Thymus (tissue), 14 donors: ENCODE measurements around the gene KCMF1. TPM values are rescaled to one million over a fixed set of nuclear protein-coding genes. Genes with fewer than 3 reads are reported as not detected.

Source experiments
- DNase-seq, 9 donors: peaks; one replicate each; pipeline ENCODE4 v3.0.0-alpha.2; 2013; ENCODE audit warnings: low spot score in 9 of 9, low read depth in 6 of 9, missing footprints in 1 of 9
- H3K27ac ChIP-seq, 2 donors: one replicate each; pipeline ENCODE4 v1.5.1; 2013; ENCODE audit warnings: control low read depth in 1 of 2, low read depth in 1 of 2, low read length in 1 of 2, mild to moderate bottlenecking in 1 of 2, moderate library complexity in 1 of 2
- H3K27me3 ChIP-seq, 2 donors: one replicate each; pipeline ENCODE4 v1.5.1; 2013; ENCODE audit warnings: low read length in 1 of 2; ENCODE audit not compliant: control insufficient read depth in 2 of 2, insufficient read depth in 1 of 2
- H3K36me3 ChIP-seq, 2 donors: one replicate each; pipeline ENCODE4 v1.5.1; 2013; ENCODE audit warnings: low read length in 1 of 2, mild to moderate bottlenecking in 1 of 2, moderate library complexity in 1 of 2; ENCODE audit not compliant: control insufficient read depth in 2 of 2, insufficient read depth in 2 of 2
- H3K4me1 ChIP-seq, 2 donors: one replicate each; pipeline ENCODE4 v1.5.1; 2013; ENCODE audit warnings: low read length in 2 of 2; ENCODE audit not compliant: control insufficient read depth in 2 of 2, insufficient read depth in 2 of 2
- H3K4me3 ChIP-seq, 2 donors: one replicate each; pipeline ENCODE4 v1.5.1; 2013; ENCODE audit warnings: low read length in 2 of 2, control low read depth in 1 of 2, mild to moderate bottlenecking in 1 of 2
- H3K9me3 ChIP-seq, 2 donors: one replicate each; pipeline ENCODE4 v1.5.1; 2013; ENCODE audit warnings: low read length in 1 of 2, mild to moderate bottlenecking in 1 of 2; ENCODE audit not compliant: control insufficient read depth in 2 of 2, insufficient read depth in 1 of 2
- WGBS: extraction: QIAGEN DNeasy Blood & Tissue Kit; methylation state at CpG from one replicate; pipeline ENCODE4 v1.1.7; 2013; 5-methylcytosine and 5-hydroxymethylcytosine counted together
- long read RNA-seq, 10 donors: transcript quantifications; one replicate each; lab custom pipeline, GENCODE V29; 2026
- polyA plus RNA-seq: library from polyadenylated mRNA; stranded (reverse); fragments of 200-250 nt; gene quantifications from one replicate; pipeline ENCODE4 v1.2.3, GENCODE V29; 2013
- total RNA-seq: library from RNA; stranded (reverse); fragments of 120-200 nt; gene quantifications from one replicate; pipeline ENCODE4 v1.2.4, GENCODE V29; 2013
- donor health status: healthy.

Gene KCMF1
- total RNA-seq (32.6 TPM), polyA plus RNA-seq (32.5 TPM)
- long read RNA-seq, donor 1, full-length matches to known transcripts, result 1 of 1 reads
- long read RNA-seq, donor 1, partial matches to known transcripts, result 0 of 1 reads
- long read RNA-seq, donor 1, other reads (novel, unspliced or antisense), result 0 of 1 reads
- long read RNA-seq, donor 2, full-length matches to known transcripts, result 17 of 29 reads
- long read RNA-seq, donor 2, partial matches to known transcripts, result 12 of 29 reads
- long read RNA-seq, donor 2, other reads (novel, unspliced or antisense), result 0 of 29 reads
- long read RNA-seq, donor 3, full-length matches to known transcripts, result 10 of 10 reads
- long read RNA-seq, donor 3, partial matches to known transcripts, result 0 of 10 reads
- long read RNA-seq, donor 3, other reads (novel, unspliced or antisense), result 0 of 10 reads
- long read RNA-seq, donor 4, full-length matches to known transcripts, result 5 of 5 reads
- long read RNA-seq, donor 4, partial matches to known transcripts, result 0 of 5 reads
- long read RNA-seq, donor 4, other reads (novel, unspliced or antisense), result 0 of 5 reads
- long read RNA-seq, donor 5, full-length matches to known transcripts, result 17 of 22 reads
- long read RNA-seq, donor 5, partial matches to known transcripts, result 5 of 22 reads
- long read RNA-seq, donor 5, other reads (novel, unspliced or antisense), result 0 of 22 reads
- long read RNA-seq, donor 6, full-length matches to known transcripts, result 6 of 11 reads
- long read RNA-seq, donor 6, partial matches to known transcripts, result 5 of 11 reads
- long read RNA-seq, donor 6, other reads (novel, unspliced or antisense), result 0 of 11 reads
- long read RNA-seq, donor 7, full-length matches to known transcripts, result 8 of 13 reads
- long read RNA-seq, donor 7, partial matches to known transcripts, result 5 of 13 reads
- long read RNA-seq, donor 7, other reads (novel, unspliced or antisense), result 0 of 13 reads
- long read RNA-seq, donor 8, full-length matches to known transcripts, result 1 of 1 reads
- long read RNA-seq, donor 8, partial matches to known transcripts, result 0 of 1 reads
- long read RNA-seq, donor 8, other reads (novel, unspliced or antisense), result 0 of 1 reads
- long read RNA-seq, donor 9, full-length matches to known transcripts, result 7 of 7 reads
- long read RNA-seq, donor 9, partial matches to known transcripts, result 0 of 7 reads
- long read RNA-seq, donor 9, other reads (novel, unspliced or antisense), result 0 of 7 reads
- long read RNA-seq, donor 10, full-length matches to known transcripts, result 11 of 21 reads
- long read RNA-seq, donor 10, partial matches to known transcripts, result 10 of 21 reads
- long read RNA-seq, donor 10, other reads (novel, unspliced or antisense), result 0 of 21 reads

DNA sequence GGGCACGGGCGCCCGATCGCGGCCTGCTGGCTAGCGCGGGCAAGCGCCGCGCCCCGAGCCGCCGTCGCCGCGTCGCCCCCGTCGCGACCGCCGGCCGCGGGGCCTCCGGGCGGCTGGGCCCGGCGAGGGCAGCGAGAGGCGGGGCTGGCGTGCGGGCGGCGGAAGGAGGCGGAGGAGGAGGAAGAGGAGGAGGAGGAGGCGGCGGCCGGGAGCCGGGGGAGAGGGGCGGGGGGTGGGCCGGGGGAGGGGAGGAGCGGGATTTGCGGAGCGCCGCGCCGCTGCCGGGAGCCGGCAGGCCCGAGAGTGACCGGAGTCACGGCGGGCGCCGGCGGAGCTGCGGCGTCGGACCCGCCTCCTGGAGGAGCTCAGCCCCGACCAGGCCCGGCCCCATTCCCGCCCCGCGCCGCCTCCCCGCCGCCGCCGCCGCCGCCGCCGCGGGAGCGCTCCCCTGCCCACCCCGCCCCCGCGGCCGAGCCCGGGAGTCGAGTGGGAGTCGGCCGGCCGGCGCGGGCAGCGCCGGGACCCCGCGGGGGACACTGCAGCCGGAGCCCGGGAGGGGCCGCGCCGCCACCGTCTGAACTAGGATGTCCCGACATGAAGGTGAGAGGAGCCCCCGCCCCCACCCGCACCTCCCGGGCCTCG, at the start of gene KCMF1:
Gene KCMF1, plus strand, starts transcription at position 294 of the 642 bp plus-strand sequence. Its CDS starts 291 bp downstream, at position 585.
- under 1% methylated on average over 101 of the region's 102 CpGs for WGBS
- H3K27ac ChIP-seq, result peak within 1 kb of the TSS; percentile 77 to 90
- H3K4me1 ChIP-seq, result peaks cover 7 to 9% of the 10 kb centered on the region in 2 donors
- peak in 7 of 9 donors; percentile 20 to 66 (median 42) for DNase-seq
- no peaks in the 10 kb centered on the region for H3K27me3 ChIP-seq
- H3K36me3 ChIP-seq, result peaks cover 3 to 6% of the 10 kb centered on the region in 2 donors
- no peaks in the 10 kb centered on the region for H3K9me3 ChIP-seq
- H3K4me3 ChIP-seq, result peak within 1 kb of the TSS; percentile 95 to 98

DNA sequence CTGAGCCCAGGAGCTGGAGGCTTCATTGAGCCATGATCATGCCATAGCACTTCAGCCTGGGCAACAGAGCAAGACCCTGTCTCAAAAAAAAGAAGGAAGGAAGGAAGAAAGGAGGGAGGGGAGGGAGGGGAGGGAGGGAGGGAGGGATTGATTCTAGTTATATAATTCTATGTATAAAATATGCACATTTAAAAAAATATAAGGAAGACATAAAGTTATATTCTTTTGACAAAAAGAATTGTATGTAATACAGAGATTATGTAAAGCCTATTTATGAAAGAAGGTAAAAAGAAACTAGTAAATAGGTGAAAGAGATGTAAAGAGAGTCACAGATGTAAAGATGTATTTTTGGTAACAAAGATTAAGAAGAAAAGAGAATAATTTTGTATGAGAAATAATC, 48.0 kb upstream of the KCMF1 start:
- Histone ChIP-seq H3K9me3 (no peaks in the 10 kb centered on the region), H3K4me1 (peaks cover 0 to 23% of the 10 kb centered on the region in 2 donors), H3K27ac (no peak overlapping the region), H3K27me3 (peaks cover 0 to 10% of the 10 kb centered on the region in 2 donors), H3K36me3 (no peaks in the 10 kb centered on the region), H3K4me3 (no peak overlapping the region)
- no peak for DNase-seq

DNA sequence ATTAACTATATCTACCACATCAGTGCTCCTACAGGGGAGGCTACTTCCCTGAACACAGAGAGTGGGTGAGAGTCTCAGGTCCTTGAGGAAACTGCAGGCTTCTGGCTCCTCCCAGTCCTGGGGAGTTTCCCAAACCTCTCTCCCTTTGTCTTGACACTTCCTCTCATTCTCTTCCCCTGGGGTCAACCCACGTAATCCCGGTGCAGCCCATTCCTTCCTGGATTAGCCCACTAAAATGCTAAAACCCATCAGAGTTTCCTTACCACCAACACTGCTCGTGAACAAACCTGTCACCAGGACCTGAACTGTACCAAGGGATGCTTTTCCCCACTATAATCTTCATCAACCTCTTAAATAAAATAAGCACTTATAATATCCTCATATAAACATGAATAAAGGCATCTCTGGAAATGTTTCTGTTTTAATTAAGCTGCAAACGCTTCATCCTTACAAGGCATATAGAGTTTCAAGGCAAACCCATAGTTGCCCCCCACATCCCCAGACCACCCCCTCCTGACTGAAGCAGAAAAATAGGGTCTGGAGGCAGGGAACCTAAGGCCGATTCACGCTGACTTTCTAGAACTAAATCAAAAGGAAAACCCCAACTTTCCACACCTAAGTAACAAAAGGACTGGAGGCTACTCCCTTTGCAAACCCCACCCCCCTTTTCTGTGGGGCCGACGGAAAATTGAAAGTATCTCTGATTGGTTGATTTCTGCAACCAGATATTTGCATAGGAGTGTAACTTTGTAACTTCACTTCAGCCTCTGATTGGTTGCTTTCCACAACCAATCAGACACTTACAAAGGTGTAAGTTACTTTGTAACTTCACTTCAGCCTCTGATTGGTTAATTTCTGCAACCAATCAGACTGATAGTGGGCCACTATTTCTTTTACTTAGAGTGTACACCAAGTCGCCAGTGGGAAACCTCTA, 46.5 kb upstream of the KCMF1 start:
- Histone ChIP-seq H3K4me3 (no peak overlapping the region), H3K36me3 (no peaks in the 10 kb centered on the region), H3K9me3 (no peaks in the 10 kb centered on the region), H3K4me1 (peaks cover 0 to 23% of the 10 kb centered on the region in 2 donors), H3K27me3 (peaks cover 0 to 10% of the 10 kb centered on the region in 2 donors), H3K27ac (no peak overlapping the region)
- WGBS, result 73% methylated on average over 9 of the region's 9 CpGs
- DNase-seq, result no peak

GRCh38 chr2:84925336-84925723, 45.6 kb upstream of the KCMF1 start:
- Histone ChIP-seq H3K4me3 (no peak overlapping the region), H3K4me1 (peaks cover 0 to 23% of the 10 kb centered on the region in 2 donors), H3K36me3 (no peaks in the 10 kb centered on the region), H3K27me3 (peaks cover 0 to 10% of the 10 kb centered on the region in 2 donors), H3K9me3 (no peaks in the 10 kb centered on the region), H3K27ac (no peak overlapping the region)
- WGBS, result 99% methylated on average over 2 of the region's 2 CpGs
- no peak for DNase-seq

DNA sequence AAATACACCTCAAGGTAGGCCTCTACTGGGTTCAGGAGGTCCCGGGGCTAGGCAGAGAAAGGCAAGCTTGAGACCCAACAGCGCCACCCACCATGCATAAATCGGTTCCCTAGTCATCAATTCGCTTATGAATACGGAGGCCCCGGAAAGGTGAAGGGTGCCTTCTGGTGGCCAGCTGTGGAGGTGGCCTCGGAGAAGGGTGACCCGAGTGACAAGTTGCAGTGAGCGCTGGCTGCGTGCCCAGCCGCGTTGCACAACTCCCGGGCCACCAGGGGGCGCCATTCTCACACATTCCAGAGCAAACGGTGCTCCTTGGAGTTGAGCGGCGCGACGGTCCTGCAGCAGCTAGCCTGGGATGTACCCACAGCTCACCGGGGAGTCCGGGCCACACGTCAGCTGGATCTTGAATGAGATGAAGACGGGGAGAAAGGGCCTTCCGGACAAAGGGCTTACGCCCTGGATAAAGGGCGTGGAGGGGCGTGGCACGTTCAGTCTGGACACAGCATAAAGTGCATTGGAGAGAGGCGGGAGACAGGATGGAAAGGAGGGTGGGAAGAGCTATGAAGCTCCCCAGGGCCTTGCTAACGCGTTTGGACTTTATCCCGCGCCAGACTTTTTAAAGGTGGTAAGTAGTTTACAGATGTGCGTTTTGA, 45.1 kb upstream of the KCMF1 start:
- Histone ChIP-seq H3K27ac (no peak overlapping the region), H3K9me3 (no peaks in the 10 kb centered on the region), H3K4me1 (peaks cover 0 to 23% of the 10 kb centered on the region in 2 donors), H3K36me3 (no peaks in the 10 kb centered on the region), H3K4me3 (peak overlapping the region; percentile 12 to 41), H3K27me3 (peaks cover 0 to 10% of the 10 kb centered on the region in 2 donors)
- 6% methylated on average over 34 of the region's 34 CpGs for WGBS
- DNase-seq, result peak in 7 of 9 donors; percentile 76 to 93 (median 91)

DNA sequence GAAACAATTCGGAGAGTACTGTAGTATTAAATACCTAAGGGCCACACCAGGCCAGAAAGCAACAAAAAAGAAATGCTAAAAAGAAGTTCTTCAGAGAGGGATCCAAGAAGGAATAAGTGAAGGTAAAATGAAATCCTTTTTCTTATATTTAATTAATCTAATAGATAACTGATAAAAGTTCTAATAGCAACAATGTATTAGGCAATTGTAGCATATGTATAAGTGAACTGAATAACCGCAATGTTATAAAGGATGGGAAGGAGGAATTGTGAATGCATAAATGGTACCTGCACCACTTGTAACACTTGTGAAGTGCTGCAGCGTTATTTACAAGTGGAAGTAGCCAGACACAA, 43.7 kb upstream of the KCMF1 start:
- Histone ChIP-seq H3K9me3 (no peaks in the 10 kb centered on the region), H3K27ac (no peak overlapping the region), H3K36me3 (no peaks in the 10 kb centered on the region), H3K4me3 (no peak overlapping the region), H3K27me3 (peaks cover 0 to 10% of the 10 kb centered on the region in 2 donors), H3K4me1 (peaks cover 0 to 23% of the 10 kb centered on the region in 2 donors)
- 58% methylated on average over 3 of the region's 3 CpGs for WGBS
- DNase-seq, result no peak

GRCh38 chr2:84931384-84931821, 39.6 kb upstream of the KCMF1 start:
- DNase-seq, result no peak
- Histone ChIP-seq H3K4me3 (no peak overlapping the region), H3K36me3 (no peaks in the 10 kb centered on the region), H3K4me1 (peaks cover 0 to 4% of the 10 kb centered on the region in 2 donors), H3K9me3 (no peaks in the 10 kb centered on the region), H3K27me3 (peaks cover 0 to 5% of the 10 kb centered on the region in 2 donors), H3K27ac (no peak overlapping the region)
- WGBS, result 93% methylated on average over 1 of the region's 1 CpG
